ENCODE data around the gene ASPHD1. TPM values are rescaled to one million over a fixed set of nuclear protein-coding genes. Genes with fewer than 3 reads are reported as not detected.

Gene ASPHD1
- total RNA-seq, 3 donors from 2014 or later = 1.6 to 1.9 (median 1.8) TPM

DNA sequence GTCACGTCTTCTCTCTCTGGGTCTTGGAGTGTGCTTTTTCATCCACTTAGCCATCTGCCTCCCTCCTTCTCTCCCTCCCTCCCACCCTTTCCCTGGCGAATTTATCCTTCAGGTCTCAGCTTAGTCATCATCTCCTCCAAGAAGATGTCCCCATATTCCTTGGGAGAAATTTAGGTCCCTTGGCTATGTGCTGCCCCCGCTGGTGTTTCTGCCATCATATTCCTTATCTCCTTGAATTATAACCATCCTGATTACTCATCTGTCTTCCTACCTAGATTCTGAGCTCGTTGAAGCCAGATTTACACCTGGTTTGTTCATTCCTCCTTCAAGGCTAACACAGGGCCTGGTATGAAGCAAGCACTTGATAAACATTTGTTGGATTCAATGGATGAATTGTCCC lies 5.9 kb upstream of the ASPHD1 start:
- no peaks in the 10 kb centered on the region for H3K36me3 ChIP-seq (ENCODE audit: low read depth)
- intact Hi-C loops (cut with DNase I, micrococcal nuclease) = no loop called here
- DNase-seq (no peak), ATAC-seq (no peak)
- no peak overlapping the region for H3K4me3 ChIP-seq
- H3K9me3 ChIP-seq = no peaks in the 10 kb centered on the region
- peaks cover 3% of the 10 kb centered on the region for H3K4me1 ChIP-seq (ENCODE audit: low read depth)
- TF ChIP-seq, protein P1, sequence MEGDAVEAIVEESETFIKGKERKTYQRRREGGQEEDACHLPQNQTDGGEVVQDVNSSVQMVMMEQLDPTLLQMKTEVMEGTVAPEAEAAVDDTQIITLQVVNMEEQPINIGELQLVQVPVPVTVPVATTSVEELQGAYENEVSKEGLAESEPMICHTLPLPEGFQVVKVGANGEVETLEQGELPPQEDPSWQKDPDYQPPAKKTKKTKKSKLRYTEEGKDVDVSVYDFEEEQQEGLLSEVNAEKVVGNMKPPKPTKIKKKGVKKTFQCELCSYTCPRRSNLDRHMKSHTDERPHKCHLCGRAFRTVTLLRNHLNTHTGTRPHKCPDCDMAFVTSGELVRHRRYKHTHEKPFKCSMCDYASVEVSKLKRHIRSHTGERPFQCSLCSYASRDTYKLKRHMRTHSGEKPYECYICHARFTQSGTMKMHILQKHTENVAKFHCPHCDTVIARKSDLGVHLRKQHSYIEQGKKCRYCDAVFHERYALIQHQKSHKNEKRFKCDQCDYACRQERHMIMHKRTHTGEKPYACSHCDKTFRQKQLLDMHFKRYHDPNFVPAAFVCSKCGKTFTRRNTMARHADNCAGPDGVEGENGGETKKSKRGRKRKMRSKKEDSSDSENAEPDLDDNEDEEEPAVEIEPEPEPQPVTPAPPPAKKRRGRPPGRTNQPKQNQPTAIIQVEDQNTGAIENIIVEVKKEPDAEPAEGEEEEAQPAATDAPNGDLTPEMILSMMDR (IDR thresholded peaks at IDR 0.05) = no peak

DNA sequence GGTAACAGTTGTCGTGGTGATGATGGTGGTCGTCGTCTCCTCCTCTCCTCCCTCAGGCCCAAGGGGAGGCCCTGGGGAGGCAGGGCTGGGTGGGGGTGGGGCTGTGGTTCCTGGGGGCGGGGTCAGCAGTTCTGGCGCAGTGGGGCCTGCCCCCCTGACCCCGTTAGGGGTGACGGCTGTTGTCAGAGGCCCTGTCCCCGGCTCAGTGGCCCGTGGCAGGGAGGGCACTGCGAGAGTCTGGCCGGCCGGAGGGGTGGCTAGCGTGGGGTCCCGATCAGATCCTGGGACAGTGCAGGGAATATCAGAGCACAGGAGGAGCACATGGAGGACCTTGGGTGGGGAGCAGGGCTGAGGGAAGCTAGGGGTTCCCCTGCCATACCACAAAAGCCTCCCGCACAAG lies 3.4 kb upstream of the ASPHD1 start:
- intact Hi-C loops (cut with DNase I, micrococcal nuclease) = no loop called here
- H3K9me3 ChIP-seq = no peaks in the 10 kb centered on the region
- TF ChIP-seq, protein P1 (IDR thresholded peaks at IDR 0.05) = no peak
- peaks cover 12% of the 10 kb centered on the region for H3K4me1 ChIP-seq (ENCODE audit: low read depth)
- no peak for ATAC-seq
- DNase-seq = no peak
- no peak overlapping the region for H3K4me3 ChIP-seq
- no peaks in the 10 kb centered on the region for H3K36me3 ChIP-seq (ENCODE audit: low read depth)

GRCh38 chr16:29897333-29897732 lies 3.0 kb upstream of the ASPHD1 start:
- DNase-seq = no peak
- H3K4me1 ChIP-seq (ENCODE audit: low read depth) = peaks cover 12% of the 10 kb centered on the region
- TF ChIP-seq, protein P1 (IDR thresholded peaks at IDR 0.05) = no peak
- no peaks in the 10 kb centered on the region for H3K9me3 ChIP-seq
- no peak overlapping the region for H3K4me3 ChIP-seq
- H3K36me3 ChIP-seq (ENCODE audit: low read depth) = no peaks in the 10 kb centered on the region
- intact Hi-C loops (cut with DNase I, micrococcal nuclease) = no loop called here
- no peak for ATAC-seq

- Histone ChIP-seq H3K9me3 (no peaks in the 10 kb centered on the region), H3K4me1 (ENCODE audit: low read depth) (peaks cover 12% of the 10 kb centered on the region), H3K4me3 (no peak overlapping the region), H3K36me3 (ENCODE audit: low read depth) (no peaks in the 10 kb centered on the region)
- DNase-seq = no peak
- TF ChIP-seq, protein P1 (IDR thresholded peaks at IDR 0.05) = no peak
- no peak for ATAC-seq
- intact Hi-C loops (cut with DNase I, micrococcal nuclease) = no loop called here
Measured at GRCh38 chr16:29898135-29898803, 2.0 kb upstream of the ASPHD1 start.

- H3K9me3 ChIP-seq = no peaks in the 10 kb centered on the region
- peaks cover 12% of the 10 kb centered on the region for H3K4me1 ChIP-seq (ENCODE audit: low read depth)
- ATAC-seq (peak; percentile 62), DNase-seq (peak in 2 of 3 donors; percentile 68 to 83)
- no peak overlapping the region for H3K4me3 ChIP-seq
- intact Hi-C loops (cut with DNase I, micrococcal nuclease) = no loop called here
- H3K36me3 ChIP-seq (ENCODE audit: low read depth) = no peaks in the 10 kb centered on the region
- TF ChIP-seq, protein P1 (IDR thresholded peaks at IDR 0.05) = no peak
Measured at GRCh38 chr16:29898804-29899515, 1.3 kb upstream of the ASPHD1 start.
